Osteocyte (in vitro differentiated cells): ENCODE data around the gene SLC5A6. TPM values are rescaled to one million over a fixed set of nuclear protein-coding genes. Genes with fewer than 3 reads are reported as not detected.

Source experiments
- DNase-seq: peaks from one replicate; pipeline ENCODE4 v3.0.0; 2021; ENCODE audit warnings: mixed read lengths; ENCODE audit not compliant: unreplicated experiment; ENCODE audit errors: extremely low spot score
- H3K27ac Mint-ChIP-seq: one replicate; pipeline ENCODE4 v1.8.0; 2021; ENCODE audit warnings: mild to moderate bottlenecking, mixed read lengths; ENCODE audit not compliant: unreplicated experiment
- H3K27me3 Mint-ChIP-seq: one replicate; pipeline ENCODE4 v1.8.0; 2021; ENCODE audit warnings: mixed read lengths; ENCODE audit not compliant: unreplicated experiment
- H3K36me3 Mint-ChIP-seq: one replicate; pipeline ENCODE4 v1.8.0; 2021; ENCODE audit warnings: mixed read lengths; ENCODE audit not compliant: unreplicated experiment
- H3K4me1 Mint-ChIP-seq: one replicate; pipeline ENCODE4 v1.8.0; 2021; ENCODE audit warnings: mixed read lengths; ENCODE audit not compliant: unreplicated experiment
- H3K4me3 Mint-ChIP-seq: one replicate; pipeline ENCODE4 v1.8.0; 2021; ENCODE audit warnings: mild to moderate bottlenecking, moderate library complexity, mixed read lengths; ENCODE audit not compliant: unreplicated experiment
- H3K9me3 Mint-ChIP-seq: one replicate; pipeline ENCODE4 v1.8.0; 2021; ENCODE audit warnings: mixed read lengths; ENCODE audit not compliant: unreplicated experiment
- total RNA-seq: library from RNA; stranded (reverse); gene quantifications from 2 replicates; pipeline ENCODE4 v1.2.1, GENCODE V29; 2021
- TF ChIP-seq, protein P1 (sequence below): fragments of 200-600 bp; sonication (generic); IDR thresholded peaks from 2 replicates; pipeline ENCODE4 v1.5.0; 2021; ENCODE audit warnings: antibody characterized with exemption, mild to moderate bottlenecking, moderate library complexity

SLC5A6 gene
- total RNA-seq, 1 donor from 2014 or later: 33.3 TPM

DNA sequence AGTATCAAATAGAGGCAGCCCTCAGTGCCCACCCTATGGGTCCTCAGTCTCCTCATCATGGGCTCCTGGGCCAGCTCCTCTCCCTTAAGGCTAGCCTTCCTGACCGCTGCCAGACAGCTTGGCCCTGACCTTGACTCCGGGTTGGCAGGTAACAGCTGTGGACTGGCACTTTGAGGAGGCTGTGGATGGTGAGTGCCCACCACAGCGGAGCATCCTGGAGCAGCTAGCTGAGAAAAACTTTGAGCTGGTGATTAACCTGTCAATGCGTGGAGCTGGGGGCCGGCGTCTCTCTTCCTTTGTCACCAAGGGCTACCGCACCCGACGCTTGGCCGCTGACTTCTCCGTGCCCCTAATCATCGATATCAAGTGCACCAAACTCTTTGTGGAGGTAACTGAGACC, 24.1 kb upstream of the SLC5A6 start:
- DNase-seq: no peak
- H3K4me3 Mint-ChIP-seq: no peak overlapping the region
- H3K27ac Mint-ChIP-seq: no peak overlapping the region
- H3K9me3 Mint-ChIP-seq: no peaks in the 10 kb centered on the region
- H3K36me3 Mint-ChIP-seq: peaks cover 74% of the 10 kb centered on the region
- TF ChIP-seq, protein P1, sequence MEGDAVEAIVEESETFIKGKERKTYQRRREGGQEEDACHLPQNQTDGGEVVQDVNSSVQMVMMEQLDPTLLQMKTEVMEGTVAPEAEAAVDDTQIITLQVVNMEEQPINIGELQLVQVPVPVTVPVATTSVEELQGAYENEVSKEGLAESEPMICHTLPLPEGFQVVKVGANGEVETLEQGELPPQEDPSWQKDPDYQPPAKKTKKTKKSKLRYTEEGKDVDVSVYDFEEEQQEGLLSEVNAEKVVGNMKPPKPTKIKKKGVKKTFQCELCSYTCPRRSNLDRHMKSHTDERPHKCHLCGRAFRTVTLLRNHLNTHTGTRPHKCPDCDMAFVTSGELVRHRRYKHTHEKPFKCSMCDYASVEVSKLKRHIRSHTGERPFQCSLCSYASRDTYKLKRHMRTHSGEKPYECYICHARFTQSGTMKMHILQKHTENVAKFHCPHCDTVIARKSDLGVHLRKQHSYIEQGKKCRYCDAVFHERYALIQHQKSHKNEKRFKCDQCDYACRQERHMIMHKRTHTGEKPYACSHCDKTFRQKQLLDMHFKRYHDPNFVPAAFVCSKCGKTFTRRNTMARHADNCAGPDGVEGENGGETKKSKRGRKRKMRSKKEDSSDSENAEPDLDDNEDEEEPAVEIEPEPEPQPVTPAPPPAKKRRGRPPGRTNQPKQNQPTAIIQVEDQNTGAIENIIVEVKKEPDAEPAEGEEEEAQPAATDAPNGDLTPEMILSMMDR: no peak
- H3K27me3 Mint-ChIP-seq: no peaks in the 10 kb centered on the region
- no peaks in the 10 kb centered on the region for H3K4me1 Mint-ChIP-seq

DNA sequence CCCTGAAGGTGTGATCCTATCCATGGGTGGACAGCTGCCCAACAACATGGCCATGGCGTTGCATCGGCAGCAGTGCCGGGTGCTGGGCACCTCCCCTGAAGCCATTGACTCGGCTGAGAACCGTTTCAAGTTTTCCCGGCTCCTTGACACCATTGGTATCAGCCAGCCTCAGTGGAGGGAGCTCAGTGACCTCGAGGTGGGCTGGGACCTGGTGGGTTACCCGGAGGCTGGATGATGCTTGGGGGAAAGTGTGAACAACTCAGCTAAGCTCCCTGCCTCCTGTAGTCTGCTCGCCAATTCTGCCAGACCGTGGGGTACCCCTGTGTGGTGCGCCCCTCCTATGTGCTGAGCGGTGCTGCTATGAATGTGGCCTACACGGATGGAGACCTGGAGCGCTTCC, 21.3 kb upstream of the SLC5A6 start:
- TF ChIP-seq, protein P1: no peak
- Mint-ChIP-seq H3K27me3 (no peaks in the 10 kb centered on the region), H3K4me1 (no peaks in the 10 kb centered on the region), H3K4me3 (no peak overlapping the region), H3K36me3 (peaks cover 63% of the 10 kb centered on the region), H3K27ac (no peak overlapping the region), H3K9me3 (no peaks in the 10 kb centered on the region)
- no peak for DNase-seq

DNA sequence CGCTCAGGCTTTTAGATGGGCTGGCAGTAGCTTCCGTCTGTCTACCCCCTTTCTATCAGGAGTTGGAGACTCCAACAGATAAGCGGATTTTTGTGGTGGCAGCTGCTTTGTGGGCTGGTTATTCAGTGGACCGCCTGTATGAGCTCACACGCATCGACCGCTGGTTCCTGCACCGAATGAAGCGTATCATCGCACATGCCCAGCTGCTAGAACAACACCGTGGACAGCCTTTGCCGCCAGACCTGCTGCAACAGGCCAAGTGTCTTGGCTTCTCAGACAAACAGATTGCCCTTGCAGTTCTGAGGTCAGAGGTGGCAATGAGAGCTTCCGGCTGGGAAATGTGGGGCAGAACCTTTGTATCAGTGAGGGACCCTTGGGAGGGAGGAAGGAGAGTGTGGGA, 19.9 kb upstream of the SLC5A6 start:
- TF ChIP-seq, protein P1: no peak
- Mint-ChIP-seq H3K9me3 (no peaks in the 10 kb centered on the region), H3K27ac (no peak overlapping the region), H3K4me3 (no peak overlapping the region), H3K4me1 (no peaks in the 10 kb centered on the region), H3K27me3 (no peaks in the 10 kb centered on the region), H3K36me3 (peaks cover 65% of the 10 kb centered on the region)
- DNase-seq: no peak

DNA sequence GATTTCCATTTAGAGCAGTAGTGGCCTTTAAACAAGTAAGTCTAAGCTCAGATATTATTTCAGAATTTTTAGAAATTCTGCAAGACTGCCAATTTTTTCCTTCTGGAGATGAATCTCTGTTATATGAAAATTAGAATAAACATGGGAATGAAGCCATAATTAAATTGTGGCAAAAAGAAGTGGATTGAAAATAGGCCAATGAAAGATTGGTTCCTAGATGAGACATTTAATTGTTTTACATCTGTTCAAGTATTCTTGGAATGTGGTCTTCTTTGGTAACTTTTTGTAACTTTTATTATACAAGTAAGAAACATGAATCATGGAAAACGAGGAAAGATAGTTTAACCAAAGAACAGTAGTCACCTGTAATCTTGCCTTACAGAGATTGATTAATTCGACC, 15.4 kb upstream of the SLC5A6 start:
- H3K27me3 Mint-ChIP-seq: no peaks in the 10 kb centered on the region
- DNase-seq: no peak
- H3K4me3 Mint-ChIP-seq: no peak overlapping the region
- no peaks in the 10 kb centered on the region for H3K4me1 Mint-ChIP-seq
- no peak overlapping the region for H3K27ac Mint-ChIP-seq
- TF ChIP-seq, protein P1: no peak
- H3K36me3 Mint-ChIP-seq: peaks cover 61% of the 10 kb centered on the region
- no peaks in the 10 kb centered on the region for H3K9me3 Mint-ChIP-seq

DNA sequence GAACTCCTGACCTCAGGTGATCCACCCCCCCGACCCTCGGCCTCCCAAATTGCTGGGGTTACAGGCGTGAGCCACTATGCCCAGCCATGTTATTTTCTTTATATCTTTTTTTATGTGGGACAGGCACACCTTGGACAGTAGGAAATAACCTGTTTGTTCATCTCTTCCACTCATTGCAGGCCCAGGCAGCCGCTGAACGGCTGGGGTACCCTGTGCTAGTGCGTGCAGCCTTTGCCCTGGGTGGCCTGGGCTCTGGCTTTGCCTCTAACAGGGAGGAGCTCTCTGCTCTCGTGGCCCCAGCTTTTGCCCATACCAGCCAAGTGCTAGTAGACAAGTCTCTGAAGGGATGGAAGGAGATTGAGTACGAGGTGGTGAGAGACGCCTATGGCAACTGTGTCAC, 13.5 kb upstream of the SLC5A6 start:
- Mint-ChIP-seq H3K9me3 (no peaks in the 10 kb centered on the region), H3K4me3 (no peak overlapping the region), H3K27ac (no peak overlapping the region), H3K36me3 (peaks cover 60% of the 10 kb centered on the region), H3K4me1 (no peaks in the 10 kb centered on the region), H3K27me3 (no peaks in the 10 kb centered on the region)
- no peak for DNase-seq
- TF ChIP-seq, protein P1: no peak
